Stomach (tissue), 4 donors: Measurements from ENCODE around the gene INVS.

Experiments
- CTCF ChIP-seq, 7 experiments: fragments of 450-650 bp in 4 of 7; fragments of 200-600 bp in 3 of 7; sonication (generic) in 3 of 7; IDR thresholded peaks; one replicate each; pipeline ENCODE4 v1.5.1; 2016 to 2019; ENCODE audit warnings: antibody characterized with exemption in 7 of 7, control low read depth in 2 of 7, mild to moderate bottlenecking in 1 of 7
- EP300 ChIP-seq: sonication (generic); formaldehyde crosslinking; IDR thresholded peaks from one replicate; pipeline ENCODE4 v1.6.1; 2017; ENCODE audit warnings: antibody characterized with exemption

- TF ChIP-seq EP300 (no peak), CTCF (IDR thresholded peaks at IDR 0.05) (no peak)
These were observed 639 bp downstream of the INVS start for GRCh38 chr9:100099722-100100042.
